Kidney (tissue), 14 donors: ENCODE results near the gene FAM161A. TPM values are rescaled to one million over a fixed set of nuclear protein-coding genes. Genes with fewer than 3 reads are reported as not detected.

ENCODE experiments used
- DNase-seq, 5 donors: peaks; one replicate each; pipeline ENCODE4 v3.0.0-alpha.2; 2013 to 2020
- FAIRE-seq: peaks from 2 replicates; lab custom pipeline; 2012; peaks lifted over from hg19 to GRCh38; lab: Jason Lieb, UNC
- H3K27ac ChIP-seq, 2 donors: one replicate each; pipeline ENCODE4 v1.7.0; 2013; ENCODE audit warnings: low read depth in 2 of 2, low read length in 2 of 2, inconsistent platforms in 1 of 2
- H3K27me3 ChIP-seq: one replicate; pipeline ENCODE4 v1.7.1; 2013; ENCODE audit warnings: low read length, inconsistent platforms; ENCODE audit not compliant: control insufficient read depth, insufficient read depth
- H3K36me3 ChIP-seq, 3 donors: one replicate each; pipeline versions ENCODE4 v1.7.0 to v1.7.1; 2013; ENCODE audit warnings: low read length in 3 of 3, control low read depth in 1 of 3, inconsistent platforms in 1 of 3; ENCODE audit not compliant: insufficient read depth in 3 of 3, control insufficient read depth in 2 of 3
- H3K4me1 ChIP-seq, 3 donors: one replicate each; pipeline versions ENCODE4 v1.7.0 to v1.7.1; 2013; ENCODE audit warnings: low read length in 3 of 3, inconsistent platforms in 1 of 3, low read depth in 1 of 3; ENCODE audit not compliant: control insufficient read depth in 2 of 3, insufficient read depth in 2 of 3
- H3K4me3 ChIP-seq, 3 donors: one replicate each; pipeline versions ENCODE4 v1.7.0 to v1.8.1; 2013; ENCODE audit warnings: low read length in 3 of 3, control low read depth in 1 of 3, inconsistent platforms in 1 of 3
- H3K9ac ChIP-seq, 3 donors: one replicate each; pipeline versions ENCODE4 v1.7.0 to v1.7.1; 2013; ENCODE audit warnings: low read length in 3 of 3, control low read depth in 1 of 3, inconsistent platforms in 1 of 3
- H3K9me3 ChIP-seq, 3 donors: one replicate each; pipeline versions ENCODE4 v1.7.0 to v1.7.1; 2013; ENCODE audit warnings: low read length in 3 of 3, control low read depth in 1 of 3, inconsistent platforms in 1 of 3; ENCODE audit not compliant: control insufficient read depth in 2 of 3, insufficient read depth in 1 of 3
- intact Hi-C: fragments of 100-400 bp; cut with DNase I; formaldehyde crosslinking; loops from one replicate; pipeline ENCODE4 v1.11.1; 2022
- polyA plus RNA-seq: library from polyadenylated mRNA; stranded (reverse); fragments of 350-450 nt; fragmentation: Illumina TruSeq; extraction: RNeasy Lipid Tissue Mini Kit (QIAGEN cat#74804); gene quantifications from one replicate; pipeline ENCODE4 v1.2.3, GENCODE V29; 2014; ENCODE audit warnings: low read depth, low replicate concordance; ENCODE audit not compliant: insufficient read depth
- total RNA-seq: library from RNA; stranded (reverse); fragmentation: NEBNext Ultra II Directional; extraction: Animal tissue kit (Norgen Biotek cat#: 25700); gene quantifications from one replicate; pipeline ENCODE4 v1.2.1, GENCODE V29; 2021
- TF ChIP-seq, protein P1 (sequence below): IDR thresholded peaks from 3 replicates; pipeline ENCODE4 v1.5.1; 2012; ENCODE audit warnings: mild to moderate bottlenecking, moderate library complexity, borderline replicate concordance; ENCODE audit not compliant: insufficient read depth; ENCODE audit errors: extremely low read depth
- donor health status: control.
- donor health status: control.
- donor health status: control.
- donor health status: control.
- donor health status: control.
- donor health status: DM: yes; HTN: yes; CAD: no.
- donor health status: Normal renal cell carcinoma (clear cell type).

The FAM161A gene
- total and polyA plus RNA-seq, 2 donors from 2014 or later, result 1.5 to 3.7 TPM

DNA sequence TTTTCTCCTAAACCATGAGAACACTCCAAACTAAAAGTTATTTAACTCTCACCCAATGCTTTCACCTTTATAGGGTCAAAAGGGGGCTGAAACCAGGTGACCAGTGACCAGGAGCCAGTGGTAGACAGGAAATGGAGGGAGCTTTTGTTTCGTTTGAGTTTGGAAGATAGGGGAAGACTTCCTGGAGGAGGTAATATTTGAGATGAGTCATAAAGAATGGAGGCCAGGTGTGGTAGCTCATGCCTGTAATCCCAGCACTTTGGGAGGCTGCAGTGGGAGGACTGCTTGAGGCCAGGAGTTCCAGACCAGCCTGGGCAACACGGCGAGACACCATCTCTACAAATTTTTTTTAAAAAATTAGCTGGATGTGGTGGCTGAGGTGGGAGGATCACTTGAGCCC, 8.5 kb downstream of the FAM161A start:
- DNase-seq, result no peak
- H3K27ac ChIP-seq, result no peak overlapping the region
- no peaks in the 10 kb centered on the region for H3K4me1 ChIP-seq
- no peak overlapping the region for H3K9ac ChIP-seq
- TF ChIP-seq, protein P1, sequence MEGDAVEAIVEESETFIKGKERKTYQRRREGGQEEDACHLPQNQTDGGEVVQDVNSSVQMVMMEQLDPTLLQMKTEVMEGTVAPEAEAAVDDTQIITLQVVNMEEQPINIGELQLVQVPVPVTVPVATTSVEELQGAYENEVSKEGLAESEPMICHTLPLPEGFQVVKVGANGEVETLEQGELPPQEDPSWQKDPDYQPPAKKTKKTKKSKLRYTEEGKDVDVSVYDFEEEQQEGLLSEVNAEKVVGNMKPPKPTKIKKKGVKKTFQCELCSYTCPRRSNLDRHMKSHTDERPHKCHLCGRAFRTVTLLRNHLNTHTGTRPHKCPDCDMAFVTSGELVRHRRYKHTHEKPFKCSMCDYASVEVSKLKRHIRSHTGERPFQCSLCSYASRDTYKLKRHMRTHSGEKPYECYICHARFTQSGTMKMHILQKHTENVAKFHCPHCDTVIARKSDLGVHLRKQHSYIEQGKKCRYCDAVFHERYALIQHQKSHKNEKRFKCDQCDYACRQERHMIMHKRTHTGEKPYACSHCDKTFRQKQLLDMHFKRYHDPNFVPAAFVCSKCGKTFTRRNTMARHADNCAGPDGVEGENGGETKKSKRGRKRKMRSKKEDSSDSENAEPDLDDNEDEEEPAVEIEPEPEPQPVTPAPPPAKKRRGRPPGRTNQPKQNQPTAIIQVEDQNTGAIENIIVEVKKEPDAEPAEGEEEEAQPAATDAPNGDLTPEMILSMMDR, result no peak
- no peaks in the 10 kb centered on the region for H3K27me3 ChIP-seq
- peaks cover 0 to 7% (median 5%) of the 10 kb centered on the region in 3 donors for H3K36me3 ChIP-seq
- intact Hi-C loops, result no loop called here
- no peak overlapping the region for H3K4me3 ChIP-seq
- no peak for FAIRE-seq
- H3K9me3 ChIP-seq, result no peaks in the 10 kb centered on the region

DNA sequence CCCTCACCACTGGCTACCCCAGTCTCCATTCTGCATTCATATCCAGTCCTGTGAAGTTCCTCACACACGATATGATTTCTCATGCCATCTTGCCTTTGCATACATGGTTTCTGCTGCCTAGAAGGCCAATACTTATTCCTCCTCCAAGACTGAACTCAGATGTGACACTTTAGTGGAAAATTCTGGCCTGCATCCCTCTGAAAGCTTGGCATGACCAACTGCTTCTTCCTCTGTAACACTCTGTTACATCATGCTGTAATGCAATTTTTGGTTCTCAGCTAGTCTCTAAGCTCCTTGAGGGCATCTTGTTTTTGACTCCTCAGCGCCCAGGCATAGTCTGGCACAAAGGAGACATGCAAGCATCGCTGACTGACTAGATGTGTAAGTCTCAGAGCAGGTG, 12.6 kb downstream of the FAM161A start:
- intact Hi-C loops, result no loop called here
- H3K4me1 ChIP-seq, result no peaks in the 10 kb centered on the region
- no peak for DNase-seq
- H3K9me3 ChIP-seq, result no peaks in the 10 kb centered on the region
- H3K27ac ChIP-seq, result no peak overlapping the region
- TF ChIP-seq, protein P1, result no peak
- no peak for FAIRE-seq
- H3K4me3 ChIP-seq, result no peak overlapping the region
- peaks cover 0 to 7% (median 5%) of the 10 kb centered on the region in 3 donors for H3K36me3 ChIP-seq
- H3K9ac ChIP-seq, result no peak overlapping the region
- no peaks in the 10 kb centered on the region for H3K27me3 ChIP-seq

DNA sequence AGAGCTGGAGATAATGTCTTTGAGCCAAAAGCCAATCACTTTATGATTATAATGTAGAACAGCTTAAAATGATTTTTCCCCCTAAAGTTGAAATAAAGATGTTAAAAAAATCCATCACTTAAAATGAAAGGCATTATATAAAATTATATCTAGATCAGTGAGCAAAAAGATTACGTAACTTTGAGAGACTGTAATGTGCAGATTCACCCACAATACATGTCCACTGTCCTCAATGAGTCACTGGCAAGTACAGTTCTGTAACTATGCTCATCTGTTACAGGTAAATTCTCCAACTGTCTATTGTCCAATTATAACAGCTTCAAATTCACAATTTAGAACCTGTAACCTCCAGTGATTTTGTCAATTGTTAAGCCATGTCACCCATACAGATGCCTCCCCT, 19.0 kb downstream of the FAM161A start:
- Histone ChIP-seq H3K9me3 (no peaks in the 10 kb centered on the region), H3K36me3 (no peaks in the 10 kb centered on the region), H3K4me1 (no peaks in the 10 kb centered on the region), H3K27me3 (no peaks in the 10 kb centered on the region), H3K27ac (no peak overlapping the region), H3K4me3 (no peak overlapping the region), H3K9ac (no peak overlapping the region)
- DNase-seq (no peak), FAIRE-seq (no peak)
- intact Hi-C loops, result no loop called here
- TF ChIP-seq, protein P1, result no peak

DNA sequence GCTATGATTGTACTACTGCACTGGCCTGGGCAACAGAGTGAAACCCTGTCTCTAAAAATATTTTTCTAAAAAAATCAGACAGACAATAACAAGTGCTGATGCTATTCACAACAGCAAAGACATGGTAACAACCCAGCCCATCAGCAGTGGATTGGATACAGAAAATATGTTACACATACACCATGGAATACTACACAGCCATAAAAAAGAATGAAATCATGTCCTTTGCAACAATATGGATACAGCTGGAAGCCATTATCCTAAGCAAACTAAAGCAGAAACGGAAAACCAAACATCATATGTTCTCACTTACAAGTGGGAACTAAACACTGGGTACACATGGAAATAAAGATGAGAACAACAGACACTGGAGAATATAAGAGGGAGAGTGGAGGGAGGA, 19.9 kb downstream of the FAM161A start:
- Histone ChIP-seq H3K36me3 (no peaks in the 10 kb centered on the region), H3K9ac (no peak overlapping the region), H3K4me3 (no peak overlapping the region), H3K4me1 (no peaks in the 10 kb centered on the region), H3K27me3 (no peaks in the 10 kb centered on the region), H3K27ac (no peak overlapping the region), H3K9me3 (no peaks in the 10 kb centered on the region)
- TF ChIP-seq, protein P1, result no peak
- DNase-seq (no peak), FAIRE-seq (no peak)
- intact Hi-C loops, result no loop called here
